Germinal center (tissue), 1 donor: ENCODE data around the gene ZNF763.
"Not testable (repeated sequence)": the region's sequence is repeated elsewhere in the genome, so short reads cannot be mapped to it uniquely, and the experiment has no call there.

Experiments used
- DNase-seq: peaks from one replicate; pipeline ENCODE4 v3.0.0; 2012; ENCODE audit warnings: mixed read lengths, low spot score

Gene ZNF763

DNA sequence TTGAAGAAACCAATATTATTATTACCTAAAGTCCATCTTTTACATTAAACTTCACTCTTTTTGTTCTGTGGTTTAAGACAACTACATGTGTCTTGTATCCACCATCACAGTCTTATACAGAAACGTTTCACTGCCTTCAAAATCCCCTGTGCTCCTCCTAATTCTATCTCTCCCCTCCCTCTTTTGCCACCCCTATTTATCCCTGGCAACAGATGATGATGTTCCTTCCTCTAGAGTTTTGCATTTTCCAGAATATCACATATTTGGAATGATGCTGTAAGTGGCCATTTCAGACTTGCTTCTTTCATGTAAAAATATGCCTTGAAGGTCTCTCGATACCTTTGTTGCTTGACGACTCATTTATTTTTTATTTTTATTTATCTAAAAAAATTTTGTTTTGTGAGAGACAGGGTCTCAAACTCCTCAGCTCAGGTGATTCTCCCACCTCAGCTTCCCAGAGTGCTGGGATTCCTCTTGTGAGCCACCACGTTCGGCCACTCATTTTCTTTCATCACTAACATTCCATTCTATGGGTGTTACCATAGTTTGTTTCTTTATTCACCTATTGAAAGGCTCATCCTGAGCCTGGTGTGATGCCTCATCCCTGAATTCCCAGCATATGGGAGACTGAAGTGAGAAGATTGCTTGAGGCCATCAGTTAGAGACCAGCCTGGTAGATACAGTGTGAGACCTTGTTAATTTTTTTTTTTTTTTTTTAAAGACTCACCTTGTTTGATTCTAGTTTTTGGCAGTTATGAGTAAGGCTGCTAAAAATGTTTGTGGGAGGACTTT is 8.4 kb downstream of the ZNF763 start:
- no peak for DNase-seq

DNA sequence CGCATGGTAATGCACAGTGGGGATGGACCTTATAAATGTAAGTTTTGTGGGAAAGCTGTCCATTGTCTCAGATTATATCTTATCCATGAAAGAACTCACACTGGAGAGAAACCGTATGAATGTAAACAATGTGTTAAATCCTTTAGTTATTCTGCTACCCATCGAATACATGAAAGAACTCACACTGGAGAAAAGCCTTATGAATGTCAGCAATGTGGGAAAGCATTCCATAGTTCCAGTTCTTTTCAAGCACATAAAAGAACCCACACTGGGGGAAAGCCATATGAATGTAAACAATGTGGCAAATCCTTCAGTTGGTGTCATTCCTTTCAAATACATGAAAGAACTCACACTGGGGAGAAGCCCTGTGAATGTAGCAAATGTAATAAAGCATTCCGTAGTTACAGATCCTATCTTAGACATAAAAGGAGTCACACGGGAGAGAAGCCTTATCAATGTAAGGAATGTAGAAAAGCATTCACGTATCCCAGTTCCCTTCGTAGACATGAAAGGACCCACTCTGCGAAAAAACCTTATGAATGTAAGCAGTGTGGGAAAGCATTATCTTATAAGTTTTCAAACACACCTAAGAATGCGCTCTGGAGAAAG is 13.8 kb downstream of the ZNF763 start:
- DNase-seq = no peak

DNA sequence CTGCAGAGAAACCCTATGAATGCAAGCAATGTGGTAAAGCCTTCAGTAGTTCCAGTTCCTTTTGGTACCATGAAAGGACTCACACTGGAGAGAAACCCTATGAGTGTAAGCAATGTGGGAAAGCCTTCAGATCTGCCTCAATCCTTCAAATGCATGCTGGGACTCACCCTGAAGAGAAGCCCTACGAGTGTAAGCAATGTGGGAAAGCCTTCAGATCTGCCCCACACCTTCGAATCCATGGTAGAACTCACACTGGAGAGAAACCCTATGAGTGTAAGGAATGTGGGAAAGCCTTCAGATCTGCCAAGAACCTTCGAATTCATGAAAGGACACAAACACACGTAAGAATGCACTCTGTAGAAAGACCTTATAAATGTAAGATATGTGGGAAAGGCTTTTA is 14.7 kb downstream of the ZNF763 start:
- DNase-seq = no peak

DNA sequence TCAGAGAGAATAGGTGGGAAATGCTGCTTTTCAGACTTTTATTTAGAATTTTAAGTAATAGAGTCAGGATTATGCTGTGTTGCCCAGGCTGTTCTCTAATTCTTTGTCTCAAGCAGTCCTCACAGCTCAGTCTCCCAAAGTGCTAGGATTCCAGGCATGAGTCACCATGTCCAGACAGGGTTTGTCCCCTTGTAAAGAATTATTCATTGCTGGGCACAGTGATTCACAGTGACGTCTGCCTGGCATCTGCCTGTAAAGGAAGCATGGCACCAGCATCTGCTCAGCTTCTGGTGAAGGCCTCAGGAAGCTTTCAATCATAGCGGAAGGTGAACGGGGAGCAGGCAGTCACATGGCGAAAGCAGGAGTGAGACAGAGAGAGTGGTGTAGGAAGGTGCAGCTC is 17.7 kb downstream of the ZNF763 start:
- no peak for DNase-seq

DNA sequence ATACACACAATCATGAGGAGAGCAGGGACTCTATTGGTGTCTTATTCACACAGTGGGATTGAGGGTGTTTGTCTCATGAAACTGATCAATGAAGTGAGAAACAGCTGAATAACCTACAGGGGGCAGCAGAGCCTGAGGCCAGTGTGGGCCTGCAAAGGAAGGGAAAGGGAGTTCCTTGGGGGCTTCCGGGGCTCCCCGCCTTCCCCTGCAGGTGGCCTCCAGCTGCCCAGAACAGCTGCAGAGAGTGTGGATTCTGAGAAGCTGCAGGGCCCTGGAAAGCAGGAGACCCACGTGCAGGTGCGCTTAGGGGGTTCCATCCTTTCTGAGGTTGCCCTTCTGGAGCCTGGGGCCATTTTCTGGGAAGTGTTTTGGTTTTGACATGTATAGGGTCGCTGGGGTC is 20.1 kb downstream of the ZNF763 start:
- peak; percentile 59 for DNase-seq

DNA sequence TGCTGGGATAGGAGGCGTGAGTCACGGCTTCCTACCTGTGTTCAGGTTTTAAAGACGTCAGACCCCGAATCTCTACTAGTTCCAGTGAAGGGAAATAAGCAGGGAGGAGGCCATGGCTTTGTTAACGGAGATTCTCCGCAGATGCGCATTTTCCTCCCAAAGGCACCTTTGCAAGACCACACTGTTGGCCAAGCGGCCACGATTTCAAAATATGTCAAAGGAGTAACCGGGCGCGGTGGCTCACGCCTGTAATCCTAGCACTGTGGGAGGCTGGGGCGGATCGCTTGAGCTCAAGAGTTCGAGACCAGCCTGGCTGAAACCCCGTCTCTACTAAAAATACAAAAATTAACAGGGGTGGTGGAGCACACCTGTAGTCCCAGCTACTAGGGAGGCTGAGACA is 21.9 kb downstream of the ZNF763 start:
- DNase-seq = no peak

DNA sequence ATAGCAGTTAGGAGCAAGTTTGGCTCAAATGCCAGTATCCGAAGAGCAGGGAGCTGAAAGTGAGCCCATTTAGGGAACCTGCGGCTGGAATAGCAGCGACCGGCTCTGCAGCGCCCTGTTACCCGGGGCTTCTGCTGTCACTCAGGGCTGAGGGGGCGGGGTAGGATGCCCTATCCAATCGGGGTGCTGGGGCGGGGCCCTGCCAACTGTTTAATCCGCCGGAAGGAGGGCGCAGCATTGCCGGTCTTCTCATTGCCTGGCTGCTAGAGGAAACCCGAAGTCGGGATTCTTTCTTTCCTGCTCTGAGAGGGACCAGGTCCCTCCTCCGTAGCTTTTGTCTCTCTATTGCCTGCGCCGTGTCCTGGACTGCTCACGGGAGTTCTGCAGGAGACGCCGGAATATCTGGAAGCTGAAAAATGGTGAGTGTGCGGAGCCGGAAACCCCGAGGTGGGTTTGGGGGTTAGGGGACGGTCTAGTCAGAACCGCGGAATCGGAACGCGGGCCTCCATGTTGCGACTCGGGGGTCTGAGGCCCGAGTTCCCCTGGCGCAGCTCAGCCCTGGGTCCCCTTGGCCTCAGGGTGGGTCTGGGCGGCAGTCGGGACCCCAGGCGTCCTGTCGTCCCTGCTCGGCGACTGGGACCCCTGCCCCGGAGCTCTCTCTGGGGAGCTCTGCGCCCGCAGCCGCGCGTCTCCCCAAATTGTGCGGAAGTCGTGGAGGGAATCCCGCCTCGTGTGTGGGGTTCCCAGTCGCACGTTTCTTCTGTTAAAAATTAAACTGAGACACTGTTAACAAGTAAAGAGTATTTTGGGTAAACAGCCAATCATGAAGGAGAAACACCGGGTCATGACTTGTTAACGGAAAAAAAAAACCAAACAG is 22.8 kb downstream of the ZNF763 start:
- DNase-seq = peak; percentile 96

DNA sequence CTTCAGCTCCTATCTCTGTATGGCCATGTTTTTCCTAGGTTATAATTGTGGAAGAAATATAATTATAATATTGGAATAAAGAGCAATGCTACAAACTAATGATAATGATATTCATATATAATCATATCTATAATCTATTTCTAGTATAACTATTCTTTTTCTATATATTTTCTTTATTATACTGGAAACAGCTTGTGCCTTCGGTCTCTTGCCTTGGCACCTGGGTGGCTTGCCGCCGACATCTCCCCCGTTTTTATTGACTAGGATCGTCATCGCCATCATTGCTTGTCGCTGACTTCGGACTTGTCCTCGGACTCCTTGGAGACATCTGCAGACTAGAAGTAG is 24.2 kb downstream of the ZNF763 start:
- DNase-seq = no peak

DNA sequence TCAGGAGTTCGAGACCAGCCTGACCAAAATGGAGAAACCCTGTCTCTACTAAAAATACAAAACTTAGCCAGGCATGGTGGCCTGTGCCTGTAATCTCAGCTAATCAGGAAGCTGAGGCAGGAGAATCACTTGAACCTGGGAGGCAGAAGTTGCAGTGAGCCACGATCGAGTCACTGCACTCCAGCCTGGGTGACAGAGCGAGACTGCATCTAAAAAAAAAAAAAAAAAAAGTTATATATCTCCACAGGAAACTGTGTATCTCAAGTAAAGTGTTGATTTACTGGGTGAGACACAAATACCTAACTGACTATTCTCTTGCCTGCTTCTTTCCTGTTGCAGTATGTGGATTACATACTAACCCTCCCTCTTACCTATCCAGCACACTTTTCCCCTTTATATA is 27.1 kb downstream of the ZNF763 start:
- DNase-seq = not testable (repeated sequence)

DNA sequence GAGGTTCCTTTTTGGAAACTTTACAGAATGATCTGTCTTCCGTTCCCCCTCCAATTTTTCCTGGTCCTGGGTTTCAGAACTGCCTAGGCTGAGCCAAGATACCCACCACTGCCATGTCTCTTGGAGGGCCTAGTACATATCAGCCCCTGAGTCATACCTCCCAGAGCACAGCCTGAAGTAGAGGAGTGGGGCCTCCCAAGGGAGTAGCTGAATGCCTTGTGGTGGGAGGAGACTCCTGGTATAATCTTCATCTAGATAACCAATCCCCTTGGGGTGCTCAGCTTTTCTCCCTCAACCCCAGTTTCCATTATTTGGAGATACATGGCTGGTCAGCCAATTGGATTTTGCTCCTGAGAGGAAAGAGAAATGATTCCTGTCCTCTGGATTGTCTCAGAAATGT is 30.3 kb downstream of the ZNF763 start:
- no peak for DNase-seq

DNA sequence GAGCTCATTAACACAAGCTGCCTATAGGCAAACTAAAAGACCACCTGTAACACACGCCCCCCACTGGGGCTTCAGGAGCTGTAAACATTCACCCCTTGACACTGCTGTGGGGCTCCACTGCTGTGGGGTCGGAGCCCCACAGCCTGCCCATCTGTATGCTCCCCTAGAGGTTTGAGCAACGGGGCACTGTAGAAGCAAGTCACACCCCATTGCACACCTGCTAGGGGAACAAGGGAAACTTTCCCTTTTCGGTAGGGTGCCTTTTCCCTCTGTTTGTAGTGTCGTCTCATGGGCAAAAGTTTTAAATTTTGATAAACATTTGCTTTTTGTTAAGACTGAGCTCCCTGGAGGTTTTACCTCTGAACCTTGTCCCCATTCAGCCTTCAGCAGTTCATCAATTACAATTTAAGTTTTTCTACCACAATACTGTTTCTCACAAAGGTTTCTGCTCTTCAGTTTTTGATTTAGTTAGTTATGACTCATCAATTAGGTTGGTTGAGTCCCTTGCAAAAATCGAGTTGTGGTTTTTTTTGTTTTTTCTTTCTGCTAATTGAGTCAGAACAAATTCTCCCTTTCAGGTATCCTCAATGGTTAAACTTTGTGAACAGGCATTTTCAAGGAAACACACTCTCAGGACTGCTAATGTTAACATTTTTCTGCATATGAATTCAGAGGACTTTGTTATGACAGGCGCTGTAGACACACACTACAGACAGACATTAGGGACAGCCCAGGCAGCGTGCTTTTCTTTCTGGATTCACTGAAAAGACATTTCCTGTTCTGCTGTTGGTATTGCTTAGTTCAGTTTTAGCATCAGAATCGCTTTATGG is 35.5 kb downstream of the ZNF763 start:
- no peak for DNase-seq

DNA sequence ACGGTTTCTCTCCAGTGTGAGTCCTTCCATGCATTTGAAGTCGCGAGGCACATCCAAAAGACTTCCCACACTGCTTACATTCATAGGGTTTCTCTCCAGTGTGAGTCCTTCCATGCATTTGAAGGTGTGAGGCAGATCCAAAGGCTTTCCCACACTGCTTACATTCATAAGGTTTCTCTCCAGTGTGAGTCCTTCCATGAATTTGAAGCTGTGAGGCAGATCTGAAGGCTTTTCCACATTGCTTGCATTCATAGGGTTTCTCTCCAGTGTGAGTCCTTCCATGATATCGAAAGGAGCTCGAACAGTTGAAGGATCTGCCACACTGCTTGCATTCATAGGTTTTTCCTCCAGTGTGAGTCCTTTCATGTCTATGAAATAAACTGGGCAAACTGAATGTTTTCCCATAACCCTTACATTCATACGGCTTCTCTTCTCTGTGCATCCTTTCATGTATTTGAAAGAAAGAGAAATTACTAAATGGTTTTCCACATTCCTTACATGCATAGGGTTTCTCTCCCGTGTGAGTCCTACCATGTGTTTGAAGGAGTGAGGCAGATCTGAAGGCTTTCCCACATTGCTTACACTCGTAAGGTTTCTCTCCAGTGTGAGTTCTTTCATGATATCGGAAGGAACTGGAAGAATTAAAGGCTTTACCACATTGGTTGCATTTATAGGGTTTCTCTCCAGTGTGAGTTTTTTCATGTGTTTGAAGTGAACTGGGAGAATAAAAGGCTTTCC is 50.3 kb downstream of the ZNF763 start:
- DNase-seq = no peak

DNA sequence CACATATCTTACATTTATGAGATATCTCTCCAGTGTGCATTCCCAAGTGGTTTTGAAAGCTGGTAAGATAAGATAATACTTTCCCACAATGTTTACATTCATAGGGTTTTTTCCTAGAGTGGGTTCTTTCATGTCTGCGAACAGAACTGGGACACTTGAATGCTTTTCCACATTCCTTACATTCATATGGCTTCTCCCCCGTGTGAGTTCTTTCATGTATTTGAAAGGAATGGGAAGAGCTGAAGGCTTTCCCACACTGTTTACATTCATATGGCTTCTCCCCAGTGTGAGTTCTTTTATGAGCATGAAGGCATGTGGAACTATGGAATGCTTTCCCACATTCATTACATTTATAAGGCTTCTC is 50.9 kb downstream of the ZNF763 start:
- no peak for DNase-seq
